RWPE1 (cell line): Measurements from ENCODE around the gene MDGA2.

Experiments
- CTCF ChIA-PET: fragments of 350-600 bp; sonication (Branson Sonifier 250); formaldehyde crosslinking; extraction: SDS; loops from one replicate; lab custom pipeline; 2021; lab: Yijun Ruan, JAX
- POLR2A ChIA-PET: fragments of 400-600 bp; formaldehyde crosslinking; extraction: SDS; loops from one replicate; lab custom pipeline; 2020; ENCODE audit warnings: antibody characterized with exemption; ENCODE audit not compliant: low non-redundant PET; lab: Yijun Ruan, JAX
- DNase-seq: peaks from one replicate; pipeline ENCODE4 v3.0.0; 2012; ENCODE audit warnings: low spot score
- H3K27ac ChIP-seq: fragments of 450-650 bp; 2 replicates; pipeline ENCODE4 v1.5.1; 2017
- CTCF ChIP-seq: fragments of 450-650 bp; conservative IDR thresholded peaks from 2 replicates; pipeline ENCODE4 v1.5.1; 2017; ENCODE audit warnings: low read depth, mild to moderate bottlenecking

MDGA2 gene

GRCh38 chr14:47060050-47060449, 615.4 kb downstream of the MDGA2 start:
- TF ChIP-seq CTCF: no peak
- no peak overlapping the region for H3K27ac ChIP-seq
- no peak for DNase-seq
- ChIA-PET POLR2A (no interaction called here), CTCF (no interaction called here)

GRCh38 chr14:47057364-47057763, 618.0 kb downstream of the MDGA2 start:
- H3K27ac ChIP-seq: no peak overlapping the region
- DNase-seq: no peak
- ChIA-PET POLR2A (no interaction called here), CTCF (no interaction called here)
- no peak for TF ChIP-seq CTCF

GRCh38 chr14:47044841-47045240, 630.6 kb downstream of the MDGA2 start:
- no peak overlapping the region for H3K27ac ChIP-seq
- ChIA-PET POLR2A (no interaction called here), CTCF (no interaction called here)
- DNase-seq: no peak
- TF ChIP-seq CTCF: no peak

DNA sequence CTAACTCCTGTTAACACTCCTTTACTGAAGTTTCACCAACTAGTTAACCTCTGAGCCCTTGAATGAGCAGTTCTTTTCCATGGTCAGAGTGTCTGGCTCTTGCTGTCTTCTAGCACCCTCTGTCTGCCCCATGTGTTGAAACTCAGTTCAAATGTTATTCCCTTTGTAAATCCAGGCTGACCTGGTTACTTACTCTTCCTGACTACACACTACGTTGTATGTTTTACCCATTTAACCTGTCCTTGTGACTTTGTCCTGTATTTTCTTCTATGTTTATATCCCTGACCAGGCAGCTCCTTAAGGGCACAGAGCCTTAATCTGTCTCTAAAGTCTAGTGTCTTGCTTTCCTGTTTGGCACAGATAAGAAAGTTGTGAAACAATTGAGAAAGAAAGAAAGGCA, 634.9 kb downstream of the MDGA2 start:
- DNase-seq: no peak
- TF ChIP-seq CTCF: no peak
- ChIA-PET POLR2A (no interaction called here), CTCF (interaction anchor here (0.7 kb wide), 1 partner anchor 812 kb away, joined by 6 read pairs; no protein-coding TSS in a partner anchor)
- H3K27ac ChIP-seq: no peak overlapping the region

- no peak for DNase-seq
- TF ChIP-seq CTCF: no peak
- no peak overlapping the region for H3K27ac ChIP-seq
- ChIA-PET CTCF (no interaction called here), POLR2A (no interaction called here)
Measured at GRCh38 chr14:47039336-47039735, 636.1 kb downstream of the MDGA2 start.

DNA sequence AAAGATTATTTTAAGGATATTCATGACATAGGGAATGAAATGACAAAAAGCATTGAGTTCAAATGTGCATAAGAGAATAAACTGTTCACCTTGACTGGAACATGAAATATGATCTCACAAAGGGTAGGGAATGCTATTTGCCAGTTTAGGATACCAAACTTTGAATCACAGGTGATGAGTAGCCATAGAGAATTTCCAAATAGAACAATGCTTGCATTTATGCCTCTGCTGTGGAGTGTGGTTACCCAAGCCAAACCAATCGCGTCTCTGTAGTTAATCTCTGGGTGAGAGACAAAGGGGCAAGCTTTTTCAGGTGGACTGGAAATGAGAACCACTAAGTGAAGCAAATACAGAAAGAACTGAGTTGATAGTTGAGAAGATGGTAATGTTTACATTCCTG, 652.7 kb downstream of the MDGA2 start:
- POLR2A ChIA-PET: no interaction called here

More for the DNA sequence above, 652.7 kb downstream of the MDGA2 start:
- no peak overlapping the region for H3K27ac ChIP-seq
- DNase-seq: no peak
- TF ChIP-seq CTCF: no peak
- CTCF ChIA-PET: no interaction called here
